ENCODE results near the gene ZNF646.

Gene ZNF646

DNA sequence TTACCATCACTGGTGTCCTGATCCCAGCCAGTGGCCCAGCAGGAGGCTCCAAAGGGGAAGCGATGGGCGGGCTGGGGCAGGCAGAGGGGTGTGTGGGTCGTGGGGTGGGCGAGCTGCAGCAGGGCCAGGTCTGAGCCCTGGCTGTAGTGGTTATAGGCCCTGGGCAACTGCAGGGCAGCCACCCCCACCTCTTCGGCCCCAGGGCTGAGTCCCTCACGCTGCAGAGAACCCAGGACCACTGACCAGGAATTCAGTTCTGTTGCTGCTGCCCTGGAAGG lies 12.3 kb downstream of the ZNF646 start:
- TF ChIP-seq, protein P1, sequence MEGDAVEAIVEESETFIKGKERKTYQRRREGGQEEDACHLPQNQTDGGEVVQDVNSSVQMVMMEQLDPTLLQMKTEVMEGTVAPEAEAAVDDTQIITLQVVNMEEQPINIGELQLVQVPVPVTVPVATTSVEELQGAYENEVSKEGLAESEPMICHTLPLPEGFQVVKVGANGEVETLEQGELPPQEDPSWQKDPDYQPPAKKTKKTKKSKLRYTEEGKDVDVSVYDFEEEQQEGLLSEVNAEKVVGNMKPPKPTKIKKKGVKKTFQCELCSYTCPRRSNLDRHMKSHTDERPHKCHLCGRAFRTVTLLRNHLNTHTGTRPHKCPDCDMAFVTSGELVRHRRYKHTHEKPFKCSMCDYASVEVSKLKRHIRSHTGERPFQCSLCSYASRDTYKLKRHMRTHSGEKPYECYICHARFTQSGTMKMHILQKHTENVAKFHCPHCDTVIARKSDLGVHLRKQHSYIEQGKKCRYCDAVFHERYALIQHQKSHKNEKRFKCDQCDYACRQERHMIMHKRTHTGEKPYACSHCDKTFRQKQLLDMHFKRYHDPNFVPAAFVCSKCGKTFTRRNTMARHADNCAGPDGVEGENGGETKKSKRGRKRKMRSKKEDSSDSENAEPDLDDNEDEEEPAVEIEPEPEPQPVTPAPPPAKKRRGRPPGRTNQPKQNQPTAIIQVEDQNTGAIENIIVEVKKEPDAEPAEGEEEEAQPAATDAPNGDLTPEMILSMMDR (IDR thresholded peaks at IDR 0.05; ENCODE audit: low read depth, low read length) = no peak
- H3K4me3 ChIP-seq (ENCODE audit: low read depth, low read length) = no peak overlapping the region

DNA sequence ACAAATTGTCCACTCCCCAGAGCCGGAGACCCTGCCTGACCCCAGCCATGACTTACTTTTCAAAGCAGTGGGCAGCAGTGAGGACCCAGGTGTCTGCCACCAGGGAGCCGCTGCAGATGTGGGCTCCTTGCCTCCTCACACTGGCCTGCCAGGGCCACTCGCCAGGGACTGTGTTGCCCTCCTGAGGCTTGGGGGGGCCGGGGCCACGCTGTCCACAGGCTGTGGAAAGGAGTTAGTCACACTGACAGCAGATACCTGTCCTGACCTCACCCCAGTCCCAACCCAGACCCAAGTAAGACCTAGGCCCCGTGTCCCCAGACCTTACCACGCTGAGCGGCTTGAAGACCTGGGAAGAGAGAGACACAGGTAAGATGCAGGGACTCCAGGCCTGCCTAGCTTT lies 13.3 kb downstream of the ZNF646 start:
- TF ChIP-seq, protein P1 (IDR thresholded peaks at IDR 0.05; ENCODE audit: low read depth, low read length) = no peak
- H3K4me3 ChIP-seq (ENCODE audit: low read depth, low read length) = no peak overlapping the region

DNA sequence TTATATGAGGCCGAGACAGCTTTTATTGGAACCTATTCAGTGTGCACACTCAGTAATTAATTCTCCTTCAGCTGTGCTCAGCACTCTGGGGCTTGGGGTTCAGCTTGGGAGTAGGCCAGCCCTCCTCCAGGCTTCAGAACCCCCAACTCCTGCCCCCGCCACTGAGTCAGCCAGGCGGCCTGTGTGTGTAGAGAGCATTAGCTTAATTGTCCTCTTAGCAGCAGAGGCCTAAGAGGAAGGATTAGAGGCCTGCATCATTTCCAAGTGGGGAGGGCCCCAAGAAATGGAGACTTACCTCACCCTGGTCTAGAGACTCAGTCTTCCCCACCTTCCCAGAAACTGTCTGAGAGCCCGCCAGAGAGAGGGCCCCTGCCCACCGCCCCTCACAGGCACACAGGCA lies 13.7 kb downstream of the ZNF646 start:
- TF ChIP-seq, protein P1 (IDR thresholded peaks at IDR 0.05; ENCODE audit: low read depth, low read length) = no peak
- H3K4me3 ChIP-seq (ENCODE audit: low read depth, low read length) = no peak overlapping the region

DNA sequence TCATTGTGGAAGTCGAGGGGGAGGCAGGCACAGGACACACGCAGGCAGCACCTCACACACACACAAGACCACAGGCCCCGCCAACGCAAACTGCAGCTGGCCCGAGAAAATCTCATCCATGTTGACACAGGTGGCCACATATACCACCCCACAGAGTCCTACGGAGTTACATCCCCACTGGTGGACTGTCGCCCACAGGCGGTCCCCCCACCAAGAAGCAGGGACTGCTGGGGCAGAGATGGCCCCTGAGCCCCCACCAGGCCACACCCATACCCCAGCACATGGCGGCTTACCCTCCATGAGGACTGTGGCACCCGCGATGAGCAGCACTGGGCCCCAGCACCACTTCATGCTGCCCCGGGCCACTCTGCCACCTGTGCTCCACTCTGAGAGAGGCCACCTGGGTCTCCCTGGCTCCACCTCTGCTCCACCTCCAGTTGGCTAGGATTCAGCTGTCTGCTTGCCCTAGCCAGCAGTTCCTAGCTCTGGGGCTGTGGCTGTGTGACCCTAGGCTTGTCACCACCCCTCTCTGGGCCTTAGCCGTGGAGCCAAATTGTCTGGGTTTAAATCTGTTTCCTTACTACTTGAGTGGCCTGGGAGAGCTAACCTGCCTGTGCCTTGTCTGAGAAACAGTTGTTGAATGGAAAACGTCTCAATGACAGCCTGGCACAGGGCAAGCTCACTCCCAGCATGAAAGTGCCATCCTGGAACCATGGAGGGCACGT lies 14.4 kb downstream of the ZNF646 start, which contains the start of gene PRSS53:
TSS of gene PRSS53 (minus strand) at position 485 of the 725 bp plus-strand sequence. CDS start at position 351, 134 bp downstream.
- no peak within 1 kb of the TSS for H3K4me3 ChIP-seq (ENCODE audit: low read depth, low read length)
- TF ChIP-seq, protein P1 (IDR thresholded peaks at IDR 0.05; ENCODE audit: low read depth, low read length) = no peak

DNA sequence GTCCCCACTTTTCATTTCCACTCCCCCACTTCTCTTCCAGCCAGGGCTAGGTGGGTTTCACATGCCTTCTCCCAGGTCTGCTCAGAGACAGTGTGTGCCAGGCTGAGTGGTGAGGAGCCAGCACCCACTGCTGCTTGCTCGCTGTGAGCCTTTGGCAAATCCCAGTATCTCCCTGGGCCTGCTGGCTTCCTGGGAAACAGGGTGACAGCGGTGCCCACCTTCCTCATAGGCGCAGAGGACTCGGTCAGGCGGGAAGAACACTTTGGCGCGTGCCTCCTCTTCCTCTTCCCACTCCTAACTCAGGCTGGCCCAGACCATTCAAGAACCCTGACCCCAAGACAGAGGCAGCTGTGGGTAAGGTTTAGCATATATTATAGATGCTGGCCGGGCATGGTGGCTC lies 15.0 kb downstream of the ZNF646 start:
- TF ChIP-seq, protein P1 (IDR thresholded peaks at IDR 0.05; ENCODE audit: low read depth, low read length) = no peak
- no peak overlapping the region for H3K4me3 ChIP-seq (ENCODE audit: low read depth, low read length)

DNA sequence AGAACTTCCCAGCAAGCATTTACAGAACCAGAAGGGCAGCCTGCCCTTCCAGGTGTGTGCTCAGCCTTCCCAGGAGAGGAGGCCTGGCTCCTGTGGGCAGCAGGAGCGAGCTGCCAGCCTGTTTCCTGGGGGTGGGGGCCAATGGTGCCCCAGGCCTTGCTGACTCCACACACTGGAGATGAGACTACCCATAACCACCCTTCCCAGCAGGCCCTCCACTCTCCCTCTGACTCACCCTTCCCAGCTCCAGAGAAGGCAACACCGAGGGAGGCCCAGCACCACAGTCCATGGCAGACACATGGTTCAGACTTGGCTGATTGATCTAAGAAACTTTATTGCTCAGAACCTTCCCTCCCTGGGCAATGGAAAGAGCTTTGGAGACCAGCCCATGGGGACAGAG lies 16.3 kb downstream of the ZNF646 start:
- no peak overlapping the region for H3K4me3 ChIP-seq (ENCODE audit: low read depth, low read length)
- TF ChIP-seq, protein P1 (IDR thresholded peaks at IDR 0.05; ENCODE audit: low read depth, low read length) = no peak

DNA sequence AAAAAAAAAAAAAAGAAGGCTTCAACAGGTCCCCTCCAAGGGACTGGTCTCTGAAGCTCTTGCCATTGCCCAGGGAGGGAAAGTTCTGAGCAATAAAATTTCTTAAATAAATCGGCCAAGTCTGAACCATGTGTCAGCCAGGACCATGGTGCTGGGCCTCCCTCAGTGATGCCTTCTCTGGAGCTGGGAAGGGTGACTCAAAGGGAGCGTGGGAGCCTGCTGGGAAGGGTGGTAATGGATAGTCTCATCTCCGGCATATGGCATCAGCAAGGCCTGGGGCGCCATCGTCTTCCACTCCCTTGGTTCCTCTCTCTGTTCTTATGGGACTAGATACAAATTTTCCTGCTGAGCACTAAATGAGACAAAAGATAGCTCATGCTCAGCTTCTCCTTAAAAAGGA lies 18.1 kb downstream of the ZNF646 start:
- TF ChIP-seq, protein P1 (IDR thresholded peaks at IDR 0.05; ENCODE audit: low read depth, low read length) = no peak
- H3K4me3 ChIP-seq (ENCODE audit: low read depth, low read length) = no peak overlapping the region
